Measurements from ENCODE around the gene SMARCA4. TPM values are rescaled to one million over a fixed set of nuclear protein-coding genes. Genes with fewer than 3 reads are reported as not detected.
"Not testable (repeated sequence)": the region's sequence is repeated elsewhere in the genome, so short reads cannot be mapped to it uniquely, and the experiment has no call there.

The SMARCA4 gene
- total RNA-seq, 2 experiments from 2014 or later, result 409 to 554 TPM

DNA sequence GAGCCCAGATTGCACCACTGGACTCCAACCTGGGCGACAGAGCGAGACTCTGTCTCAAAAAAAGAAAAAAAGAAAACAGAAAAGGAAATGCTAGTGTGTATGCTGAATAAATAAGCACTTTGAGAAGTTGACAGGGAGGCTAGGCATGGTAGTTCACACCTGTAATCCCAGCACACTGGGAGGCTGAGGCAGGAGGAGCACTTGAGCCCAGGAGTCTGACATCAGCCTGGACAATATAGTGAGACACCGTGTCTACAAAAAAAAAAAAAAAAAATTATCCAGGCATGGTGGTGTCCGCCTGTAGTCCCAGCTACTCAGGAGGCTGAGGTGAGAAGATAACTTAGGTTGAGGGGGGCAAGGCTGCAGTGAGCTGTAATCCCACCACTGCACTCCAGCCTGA lies 109.3 kb downstream of the SMARCA4 start:
- ChIA-PET CTCF (ENCODE audit: unreplicated experiment) (no interaction called here), POLR2A (no interaction called here)
- Histone ChIP-seq H3K9me2 (ENCODE audit: insufficient read depth, low read length) (no peaks in the 10 kb centered on the region), H3K27ac (ENCODE audit: low read depth, low read length, poor library complexity, severe bottlenecking) (no peak overlapping the region), H4K20me1 (ENCODE audit: insufficient read depth, low read length) (no peaks in the 10 kb centered on the region), H3K79me2 (ENCODE audit: insufficient read depth, low read depth, low read length) (no peaks in the 10 kb centered on the region), H3K4me3 (ENCODE audit: low read depth, low read length, poor library complexity, severe bottlenecking) (no peak overlapping the region), H3K36me3 (ENCODE audit: insufficient read depth, low read length) (peaks cover 30% of the 10 kb centered on the region), H3K4me2 (ENCODE audit: low read length) (no peak overlapping the region), H3K9me3 (ENCODE audit: low read length) (no peaks in the 10 kb centered on the region), H2AFZ (ENCODE audit: low read length) (no peak overlapping the region), H3K4me1 (ENCODE audit: insufficient read depth, low read length, poor library complexity, severe bottlenecking) (peaks cover 9% of the 10 kb centered on the region)
- TF ChIP-seq, protein P1, sequence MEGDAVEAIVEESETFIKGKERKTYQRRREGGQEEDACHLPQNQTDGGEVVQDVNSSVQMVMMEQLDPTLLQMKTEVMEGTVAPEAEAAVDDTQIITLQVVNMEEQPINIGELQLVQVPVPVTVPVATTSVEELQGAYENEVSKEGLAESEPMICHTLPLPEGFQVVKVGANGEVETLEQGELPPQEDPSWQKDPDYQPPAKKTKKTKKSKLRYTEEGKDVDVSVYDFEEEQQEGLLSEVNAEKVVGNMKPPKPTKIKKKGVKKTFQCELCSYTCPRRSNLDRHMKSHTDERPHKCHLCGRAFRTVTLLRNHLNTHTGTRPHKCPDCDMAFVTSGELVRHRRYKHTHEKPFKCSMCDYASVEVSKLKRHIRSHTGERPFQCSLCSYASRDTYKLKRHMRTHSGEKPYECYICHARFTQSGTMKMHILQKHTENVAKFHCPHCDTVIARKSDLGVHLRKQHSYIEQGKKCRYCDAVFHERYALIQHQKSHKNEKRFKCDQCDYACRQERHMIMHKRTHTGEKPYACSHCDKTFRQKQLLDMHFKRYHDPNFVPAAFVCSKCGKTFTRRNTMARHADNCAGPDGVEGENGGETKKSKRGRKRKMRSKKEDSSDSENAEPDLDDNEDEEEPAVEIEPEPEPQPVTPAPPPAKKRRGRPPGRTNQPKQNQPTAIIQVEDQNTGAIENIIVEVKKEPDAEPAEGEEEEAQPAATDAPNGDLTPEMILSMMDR (conservative IDR thresholded peaks at IDR 0.05; ENCODE audit: low read length), result no peak
- TF ChIP-seq EZH2phosphoT487 (IDR thresholded peaks at IDR 0.05; ENCODE audit: borderline replicate concordance, low read depth, low read length), result no peak
- no peak for DNase-seq (ENCODE audit: low spot score)
- intact Hi-C loops (cut with micrococcal nuclease; ENCODE audit: unreplicated experiment), result no loop called here
- BruUV-seq (replicated peaks), result no TSS peak

DNA sequence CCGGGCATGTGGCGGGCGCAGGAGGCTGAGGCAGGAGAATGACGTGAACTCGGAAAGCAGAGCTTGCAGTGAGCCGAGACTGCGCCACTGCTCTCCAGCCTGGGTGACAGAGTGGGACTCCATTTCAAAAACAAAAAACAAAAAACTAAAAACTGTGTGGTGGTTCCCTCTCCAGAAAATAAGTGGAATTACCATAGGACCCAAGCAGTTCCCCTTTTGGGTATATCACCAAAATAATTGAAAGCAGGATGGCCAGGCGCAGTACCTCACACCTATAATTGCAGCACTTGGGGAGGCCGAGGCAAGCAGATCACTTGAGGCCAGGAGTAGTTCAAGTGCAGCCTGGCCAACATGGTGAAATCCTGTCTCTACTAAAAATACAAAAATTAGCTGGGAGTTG lies 112.7 kb downstream of the SMARCA4 start:
- Histone ChIP-seq H3K27ac (ENCODE audit: low read depth, low read length, poor library complexity, severe bottlenecking) (no peak overlapping the region), H3K36me3 (ENCODE audit: insufficient read depth, low read length) (peaks cover 4% of the 10 kb centered on the region; the same call in 1 of the 2 replicates), H2AFZ (ENCODE audit: low read length) (no peak overlapping the region), H3K4me3 (ENCODE audit: low read depth, low read length, poor library complexity, severe bottlenecking) (no peak overlapping the region), H3K9me3 (ENCODE audit: low read length) (no peaks in the 10 kb centered on the region), H3K4me1 (ENCODE audit: insufficient read depth, low read length, poor library complexity, severe bottlenecking) (peaks cover 9% of the 10 kb centered on the region), H3K4me2 (ENCODE audit: low read length) (no peak overlapping the region), H4K20me1 (ENCODE audit: insufficient read depth, low read length) (no peaks in the 10 kb centered on the region), H3K9me2 (ENCODE audit: insufficient read depth, low read length) (no peaks in the 10 kb centered on the region), H3K79me2 (ENCODE audit: insufficient read depth, low read depth, low read length) (no peaks in the 10 kb centered on the region)
- POLR2A ChIA-PET, result no interaction called here
- no peak for TF ChIP-seq EZH2phosphoT487 (IDR thresholded peaks at IDR 0.05; ENCODE audit: borderline replicate concordance, low read depth, low read length)
- TF ChIP-seq, protein P1 (conservative IDR thresholded peaks at IDR 0.05; ENCODE audit: low read length), result no peak
- no peak for DNase-seq (ENCODE audit: low spot score)
- no TSS peak for BruUV-seq (replicated peaks)
- CTCF ChIA-PET (ENCODE audit: unreplicated experiment), result no interaction called here
- intact Hi-C loops (cut with micrococcal nuclease; ENCODE audit: unreplicated experiment), result no loop called here

DNA sequence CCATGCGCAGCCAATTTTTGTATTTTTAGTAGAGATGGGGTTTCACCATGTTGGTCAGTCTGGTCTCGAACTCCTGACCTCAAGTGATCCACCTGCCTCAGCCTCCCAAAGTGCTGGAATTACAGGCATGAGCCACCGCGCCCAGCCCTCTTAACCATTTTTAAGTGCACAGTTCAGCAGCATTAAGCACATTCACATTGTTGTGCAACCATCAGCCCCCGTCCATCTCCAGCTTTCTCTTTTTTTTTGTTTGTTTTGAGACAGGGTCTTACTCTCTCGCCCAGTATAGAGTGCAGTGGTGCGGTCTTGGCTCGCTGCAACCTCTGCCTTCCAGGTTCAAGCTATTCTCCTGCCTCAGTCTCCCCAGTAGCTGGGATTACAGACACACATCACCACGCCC lies 116.0 kb downstream of the SMARCA4 start:
- H3K9me2 ChIP-seq (ENCODE audit: insufficient read depth, low read length); POLR2A ChIA-PET; H3K4me3 ChIP-seq (ENCODE audit: low read depth, low read length, poor library complexity, severe bottlenecking); H4K20me1 ChIP-seq (ENCODE audit: insufficient read depth, low read length); CTCF ChIA-PET (ENCODE audit: unreplicated experiment); H3K9me3 ChIP-seq (ENCODE audit: low read length); BruUV-seq (replicated peaks); intact Hi-C loops (cut with micrococcal nuclease; ENCODE audit: unreplicated experiment); H2AFZ ChIP-seq (ENCODE audit: low read length); H3K36me3 ChIP-seq (ENCODE audit: insufficient read depth, low read length); H3K79me2 ChIP-seq (ENCODE audit: insufficient read depth, low read depth, low read length); H3K4me2 ChIP-seq (ENCODE audit: low read length); DNase-seq (ENCODE audit: low spot score); H3K27ac ChIP-seq (ENCODE audit: low read depth, low read length, poor library complexity, severe bottlenecking); H3K4me1 ChIP-seq (ENCODE audit: insufficient read depth, low read length, poor library complexity, severe bottlenecking): not testable (repeated sequence)
